Mononuclear cell (primary cell): ENCODE measurements around the gene DOCK2. TPM values are rescaled to one million over a fixed set of nuclear protein-coding genes. Genes with fewer than 3 reads are reported as not detected.

ENCODE experiments used
- H3K27me3 ChIP-seq: 2 replicates; pipeline ENCODE4 v1.6.0; 2011; ENCODE audit warnings: low read length, control low read depth; ENCODE audit not compliant: insufficient read depth
- H3K4me1 ChIP-seq: 2 replicates; pipeline ENCODE4 v1.5.1; 2011; ENCODE audit warnings: mild to moderate bottlenecking, low read length, control low read depth; ENCODE audit not compliant: insufficient read depth
- H3K4me3 ChIP-seq: 2 replicates; pipeline ENCODE4 v1.5.1; 2011; ENCODE audit warnings: mild to moderate bottlenecking, low read length, moderate library complexity
- H3K9me3 ChIP-seq: 2 replicates; pipeline ENCODE4 v1.5.1; 2011; ENCODE audit warnings: low read depth, mild to moderate bottlenecking, control low read depth, low read length
- total RNA-seq: library from RNA; depleted of rRNA; stranded (reverse); fragments of >200 nt; gene quantifications from one replicate; pipeline ENCODE4 v1.2.3, GENCODE V29; 2012

DOCK2 gene
- total RNA-seq, 1 donor: 244 TPM

DNA sequence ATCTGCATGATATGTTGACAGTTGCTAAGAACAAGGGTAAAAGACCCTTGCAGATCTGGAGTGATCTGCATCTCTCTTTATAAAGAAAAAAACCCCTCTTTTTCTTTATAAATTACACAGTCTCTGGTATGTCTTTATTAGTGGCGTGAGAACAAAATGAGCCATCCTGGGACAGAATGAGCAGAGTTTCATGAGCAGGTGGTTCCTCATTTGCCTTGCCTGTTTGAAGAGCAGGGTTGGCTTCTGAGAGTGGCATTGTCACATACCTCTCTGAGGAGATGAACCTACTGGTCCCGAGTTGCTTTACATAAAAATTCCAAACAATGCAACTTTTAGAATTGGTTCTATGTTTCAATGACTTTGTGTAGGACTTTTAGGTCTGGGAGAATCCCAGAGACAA lies 249.0 kb downstream of the DOCK2 start:
- Histone ChIP-seq H3K27me3 (no peaks in the 10 kb centered on the region), H3K9me3 (no peaks in the 10 kb centered on the region), H3K4me1 (peaks cover 19% of the 10 kb centered on the region), H3K4me3 (no peak overlapping the region)

DNA sequence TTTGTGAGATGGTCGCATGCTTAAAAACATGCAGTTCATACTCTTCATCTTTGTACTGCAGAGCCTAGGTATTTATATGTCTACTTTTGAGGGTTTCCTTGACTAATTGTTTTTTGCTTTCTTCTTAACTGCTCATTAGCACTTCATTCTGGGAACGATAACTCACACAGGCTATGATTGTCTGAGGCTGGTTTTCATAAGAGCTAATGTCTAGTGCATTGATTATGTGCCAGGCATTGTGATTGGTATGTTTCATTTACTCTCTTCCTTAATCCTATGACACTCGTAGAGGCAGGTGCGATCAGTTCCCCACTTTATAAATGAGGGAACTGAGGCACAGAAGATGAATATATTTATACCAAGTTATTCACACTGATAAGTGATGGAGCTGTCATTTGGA lies 249.6 kb downstream of the DOCK2 start:
- peaks cover 12% of the 10 kb centered on the region for H3K4me1 ChIP-seq
- no peaks in the 10 kb centered on the region for H3K27me3 ChIP-seq
- H3K9me3 ChIP-seq: no peaks in the 10 kb centered on the region
- no peak overlapping the region for H3K4me3 ChIP-seq

DNA sequence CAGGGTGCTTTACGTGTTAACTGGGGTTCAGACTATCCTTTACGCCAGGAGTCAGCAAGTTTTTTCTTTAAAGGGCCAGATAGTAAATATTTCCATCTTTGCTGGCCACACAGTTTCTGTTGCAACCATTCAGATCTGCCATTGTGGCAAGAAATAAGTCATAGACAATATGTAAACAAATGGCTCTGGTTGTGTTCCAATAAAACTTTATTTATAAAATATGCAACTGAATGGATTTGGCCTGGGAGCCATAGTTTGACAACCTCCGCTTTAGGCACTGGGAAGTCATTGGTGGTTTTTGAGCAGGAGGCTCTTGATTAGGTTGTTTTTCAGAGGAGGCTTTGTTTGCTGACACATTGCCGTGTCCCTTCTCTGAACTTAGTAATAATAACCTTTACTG lies 252.5 kb downstream of the DOCK2 start:
- Histone ChIP-seq H3K27me3 (no peaks in the 10 kb centered on the region), H3K4me3 (no peak overlapping the region), H3K4me1 (peaks cover 4% of the 10 kb centered on the region), H3K9me3 (no peaks in the 10 kb centered on the region)

DNA sequence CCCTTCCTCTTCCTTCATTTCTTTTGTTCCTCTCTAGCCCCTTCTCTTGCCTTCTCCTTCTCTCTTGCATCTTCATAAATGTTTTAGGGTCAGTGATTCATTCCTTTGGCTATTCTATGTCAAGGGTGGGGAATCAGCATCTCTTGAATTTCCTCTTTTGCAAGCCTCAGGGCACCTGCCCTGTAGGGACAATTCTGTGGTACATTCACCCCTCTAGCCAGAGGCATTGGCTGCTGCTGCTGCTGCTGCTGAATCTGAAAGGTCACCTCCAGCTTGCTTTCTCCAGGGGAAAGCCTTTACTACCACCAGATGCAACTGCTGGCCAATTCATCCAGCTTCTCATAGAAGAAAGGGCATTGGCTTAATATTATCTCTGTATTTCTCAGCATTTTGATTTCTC lies 255.9 kb downstream of the DOCK2 start:
- Histone ChIP-seq H3K4me1 (peaks cover 4% of the 10 kb centered on the region), H3K9me3 (no peaks in the 10 kb centered on the region), H3K27me3 (no peaks in the 10 kb centered on the region), H3K4me3 (no peak overlapping the region)

DNA sequence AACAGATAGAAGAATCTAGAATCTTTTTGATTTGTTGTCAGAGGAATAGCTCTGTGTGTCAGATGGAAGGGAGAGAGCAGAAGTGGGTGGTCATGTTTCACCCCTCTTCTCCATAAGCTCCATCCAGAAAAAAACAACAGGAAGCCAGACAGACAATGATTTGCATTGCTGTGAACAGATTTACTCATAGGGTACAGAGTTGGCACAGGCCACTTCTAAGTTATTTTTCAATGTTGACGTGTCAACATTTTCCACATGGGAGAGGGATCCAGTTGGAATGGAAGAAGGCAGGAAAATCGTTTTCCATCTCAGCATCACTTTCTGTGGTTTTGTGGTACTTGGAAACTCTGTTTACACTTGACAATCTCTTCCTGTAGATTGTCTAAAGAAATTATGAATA lies 256.5 kb downstream of the DOCK2 start:
- Histone ChIP-seq H3K4me1 (peaks cover 4% of the 10 kb centered on the region), H3K9me3 (no peaks in the 10 kb centered on the region), H3K4me3 (no peak overlapping the region)

DNA sequence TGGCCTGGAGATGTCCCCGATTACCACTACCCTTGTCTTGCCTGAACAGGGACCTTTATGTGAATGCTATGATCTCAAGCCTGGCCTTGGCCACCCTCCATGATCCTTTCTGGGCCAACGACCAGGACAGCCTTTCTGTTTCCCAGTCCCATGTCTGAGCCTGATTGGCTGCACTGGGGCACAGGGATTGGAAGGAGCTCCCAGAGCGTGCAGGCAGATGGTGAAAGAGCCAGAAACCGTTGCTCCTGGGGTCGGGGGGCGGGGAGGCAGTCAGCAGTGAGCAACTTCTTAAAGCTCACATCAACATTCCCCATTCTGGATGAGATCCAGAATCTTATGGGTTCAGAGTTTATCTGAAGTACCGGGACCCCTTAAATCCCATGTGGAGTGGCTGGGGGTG lies 258.9 kb downstream of the DOCK2 start:
- H3K4me1 ChIP-seq: peaks cover 4% of the 10 kb centered on the region
- no peaks in the 10 kb centered on the region for H3K27me3 ChIP-seq
- no peak overlapping the region for H3K4me3 ChIP-seq
- no peaks in the 10 kb centered on the region for H3K9me3 ChIP-seq

More for the DNA sequence above, 256.5 kb downstream of the DOCK2 start:
- no peaks in the 10 kb centered on the region for H3K27me3 ChIP-seq

DNA sequence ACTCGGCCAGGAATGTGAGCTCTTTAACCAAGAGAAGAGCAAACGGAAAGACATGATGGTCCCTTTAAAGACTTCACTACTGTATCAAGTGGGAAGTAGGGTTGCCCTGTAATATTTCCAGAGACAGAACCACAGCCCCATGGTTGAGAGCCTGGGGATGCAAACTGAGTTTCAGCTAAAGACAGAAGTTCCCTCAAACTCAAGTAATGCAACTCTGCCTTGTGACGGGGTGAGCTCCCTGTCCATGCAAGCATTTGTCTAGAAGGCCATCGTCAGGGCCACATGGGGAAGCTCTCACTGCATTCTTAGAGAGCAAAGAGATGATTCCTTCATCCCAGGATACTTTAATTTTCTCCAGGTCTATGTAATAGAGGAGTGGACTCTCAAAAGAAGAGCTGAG lies 260.4 kb downstream of the DOCK2 start:
- Histone ChIP-seq H3K9me3 (no peaks in the 10 kb centered on the region), H3K27me3 (no peaks in the 10 kb centered on the region), H3K4me3 (no peak overlapping the region), H3K4me1 (no peaks in the 10 kb centered on the region)

DNA sequence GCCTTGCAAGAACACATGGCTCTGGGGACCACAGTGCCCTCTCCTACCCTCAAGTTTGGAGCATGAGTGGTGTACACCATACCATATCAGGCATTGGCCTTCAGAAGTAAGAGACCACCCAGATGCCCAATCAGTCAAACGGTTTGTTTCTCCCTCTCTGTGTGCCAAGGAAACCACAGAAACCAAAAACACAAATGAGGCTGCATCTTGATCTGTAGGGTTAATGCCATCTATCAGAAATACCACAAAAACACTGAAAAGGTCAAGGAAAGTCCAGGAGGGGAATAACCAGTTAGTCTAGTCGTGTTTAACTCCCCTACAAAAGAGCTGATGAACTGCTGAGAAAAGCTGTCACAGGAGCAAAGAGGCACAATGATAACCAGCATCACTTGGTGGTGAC lies 264.8 kb downstream of the DOCK2 start:
- no peaks in the 10 kb centered on the region for H3K4me1 ChIP-seq
- H3K9me3 ChIP-seq: no peaks in the 10 kb centered on the region
- H3K27me3 ChIP-seq: no peaks in the 10 kb centered on the region
- H3K4me3 ChIP-seq: no peak overlapping the region

DNA sequence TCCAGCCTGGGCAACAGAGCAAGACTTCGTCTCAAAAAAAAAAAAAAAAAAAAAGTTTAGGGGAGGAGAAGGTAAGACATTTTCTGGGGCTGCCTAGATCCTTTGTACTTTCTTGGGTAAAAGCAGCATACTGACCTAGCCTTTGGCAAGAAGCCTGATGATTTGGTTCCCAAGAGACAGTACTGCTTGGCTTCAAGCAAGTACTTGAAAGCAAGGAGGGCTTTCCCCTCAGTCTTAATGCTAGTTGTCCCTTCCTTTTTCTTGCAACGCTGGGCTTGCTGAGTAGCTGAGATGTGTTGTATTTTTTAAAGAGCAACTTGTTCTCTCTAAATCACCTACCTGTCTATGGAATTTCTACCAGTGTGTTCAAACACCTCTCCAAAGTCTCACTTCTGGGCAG lies 267.0 kb downstream of the DOCK2 start:
- no peaks in the 10 kb centered on the region for H3K9me3 ChIP-seq
- no peak overlapping the region for H3K4me3 ChIP-seq
- no peaks in the 10 kb centered on the region for H3K27me3 ChIP-seq
- H3K4me1 ChIP-seq: no peaks in the 10 kb centered on the region

DNA sequence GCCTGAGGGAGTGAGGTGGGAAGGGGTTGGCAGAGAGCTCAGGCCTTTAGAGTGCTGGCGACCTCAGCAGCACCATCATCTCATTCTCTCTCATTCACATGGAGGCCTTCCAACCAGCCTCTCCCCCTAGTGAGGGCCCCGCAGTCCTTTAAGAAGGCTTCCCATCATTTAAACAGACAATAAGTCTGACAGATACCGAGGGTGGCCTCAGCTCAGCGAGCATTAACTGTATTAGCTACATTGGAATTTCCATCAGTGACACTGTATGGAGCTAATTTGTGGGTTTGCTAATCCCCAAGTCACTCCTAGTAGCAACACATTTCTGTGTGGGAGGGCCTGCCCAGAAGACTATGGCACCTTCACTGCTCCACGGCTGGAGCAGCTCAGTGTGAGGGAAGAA lies 267.4 kb downstream of the DOCK2 start:
- Histone ChIP-seq H3K9me3 (no peaks in the 10 kb centered on the region), H3K4me1 (no peaks in the 10 kb centered on the region), H3K27me3 (no peaks in the 10 kb centered on the region), H3K4me3 (no peak overlapping the region)

DNA sequence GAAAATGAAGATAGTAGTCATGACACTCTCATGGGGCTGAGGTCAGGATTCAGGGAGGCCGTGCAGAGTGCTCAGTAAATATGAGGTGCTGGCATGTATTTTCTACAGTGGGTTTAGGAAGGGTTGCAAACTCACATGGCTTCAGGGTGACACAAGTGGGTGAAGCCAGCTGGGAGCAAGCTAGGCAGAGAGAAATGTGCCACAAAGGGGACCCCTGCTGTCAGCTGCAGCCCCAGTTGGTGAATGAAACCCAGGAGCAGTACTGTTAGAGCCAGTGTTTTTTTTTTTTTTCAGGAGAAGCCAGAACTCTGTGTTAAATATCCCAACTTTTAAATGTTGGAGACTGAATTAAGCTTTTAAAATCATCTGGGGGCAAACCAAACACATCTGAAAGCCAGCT lies 267.9 kb downstream of the DOCK2 start:
- no peaks in the 10 kb centered on the region for H3K27me3 ChIP-seq
- no peaks in the 10 kb centered on the region for H3K4me1 ChIP-seq
- no peaks in the 10 kb centered on the region for H3K9me3 ChIP-seq
- no peak overlapping the region for H3K4me3 ChIP-seq

DNA sequence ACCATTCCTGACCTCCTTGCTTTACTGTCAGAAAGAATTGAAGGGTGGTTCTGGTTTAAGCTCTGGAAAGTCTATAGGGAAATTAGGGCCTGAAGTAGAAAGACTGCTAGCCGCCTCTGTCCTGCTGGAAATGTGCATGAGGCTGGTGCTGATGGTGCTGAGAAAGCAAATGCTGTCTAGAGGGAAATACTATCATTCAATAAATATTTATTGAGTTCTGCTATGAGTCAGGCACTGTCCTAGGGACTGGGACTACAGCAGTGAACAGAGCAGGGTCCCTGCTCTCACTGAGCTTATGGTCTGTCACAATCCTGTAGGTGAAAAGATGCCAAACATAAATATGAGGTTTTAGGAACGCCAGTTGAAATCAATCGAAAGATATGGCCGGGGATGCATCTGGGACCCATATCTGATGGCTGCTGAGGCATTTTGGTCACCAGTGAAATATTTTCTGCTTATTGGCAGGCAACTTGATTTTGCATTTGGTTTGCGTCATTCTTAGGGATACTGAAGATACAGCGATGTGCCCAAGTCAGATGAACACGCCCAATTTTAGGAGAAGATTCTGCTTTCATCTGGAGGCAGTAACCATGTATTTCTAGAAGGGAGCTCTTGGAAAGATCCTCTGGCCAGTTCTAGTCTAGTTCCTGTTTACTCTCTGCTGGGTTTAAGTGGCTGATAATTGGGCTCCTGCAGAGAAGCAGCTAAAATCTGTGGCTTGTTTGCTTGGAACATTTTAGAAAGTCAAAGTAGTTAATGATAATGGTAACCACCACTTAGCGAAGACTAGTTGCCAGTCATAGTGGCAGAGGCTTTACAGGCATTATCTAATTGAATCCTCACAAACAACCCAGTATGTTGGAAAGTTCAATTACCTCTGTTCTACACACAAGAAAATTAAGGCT lies 269.9 kb downstream of the DOCK2 start:
- Histone ChIP-seq H3K4me1 (no peaks in the 10 kb centered on the region), H3K4me3 (no peak overlapping the region), H3K9me3 (no peaks in the 10 kb centered on the region), H3K27me3 (no peaks in the 10 kb centered on the region)

DNA sequence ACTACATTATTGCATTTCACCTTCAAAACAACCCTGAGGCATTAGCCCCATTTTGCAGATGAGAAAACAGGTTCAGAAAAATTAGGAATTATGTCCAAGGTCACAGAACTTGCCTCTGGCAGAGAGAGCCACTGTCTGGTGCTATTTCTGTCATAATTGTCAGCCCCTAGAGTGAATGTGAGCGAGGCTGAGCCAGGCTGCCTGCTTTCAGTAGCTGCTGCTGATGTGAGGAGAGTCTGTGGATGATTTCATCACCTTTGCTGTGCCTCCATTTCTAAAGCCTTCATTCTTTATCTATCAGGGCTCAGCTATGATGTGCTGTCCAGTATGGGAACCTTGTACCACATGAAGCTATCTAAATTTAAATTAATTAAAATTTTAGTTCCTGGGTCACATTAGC lies 271.8 kb downstream of the DOCK2 start:
- Histone ChIP-seq H3K4me1 (no peaks in the 10 kb centered on the region), H3K9me3 (no peaks in the 10 kb centered on the region), H3K4me3 (no peak overlapping the region), H3K27me3 (no peaks in the 10 kb centered on the region)

DNA sequence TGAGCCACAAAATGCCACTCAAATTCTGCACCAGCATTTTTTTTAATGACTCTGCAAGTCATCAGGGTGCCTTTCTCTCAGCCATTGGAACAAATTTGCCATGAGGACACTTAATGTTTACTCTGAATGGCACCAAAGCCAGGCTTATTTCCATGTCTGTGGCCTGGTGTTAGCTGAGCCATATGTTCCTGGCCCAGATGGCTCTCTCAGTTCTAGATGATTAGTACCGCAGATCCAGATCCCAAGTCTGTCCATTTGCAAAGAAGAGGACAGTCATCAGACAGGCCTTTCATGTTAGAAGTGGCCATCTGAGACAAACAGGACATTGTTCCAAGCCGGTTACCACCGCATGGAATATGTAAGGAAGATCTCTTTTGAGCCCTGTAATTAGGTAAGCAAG lies 272.9 kb downstream of the DOCK2 start:
- Histone ChIP-seq H3K4me1 (no peaks in the 10 kb centered on the region), H3K4me3 (no peak overlapping the region), H3K9me3 (no peaks in the 10 kb centered on the region), H3K27me3 (no peaks in the 10 kb centered on the region)

DNA sequence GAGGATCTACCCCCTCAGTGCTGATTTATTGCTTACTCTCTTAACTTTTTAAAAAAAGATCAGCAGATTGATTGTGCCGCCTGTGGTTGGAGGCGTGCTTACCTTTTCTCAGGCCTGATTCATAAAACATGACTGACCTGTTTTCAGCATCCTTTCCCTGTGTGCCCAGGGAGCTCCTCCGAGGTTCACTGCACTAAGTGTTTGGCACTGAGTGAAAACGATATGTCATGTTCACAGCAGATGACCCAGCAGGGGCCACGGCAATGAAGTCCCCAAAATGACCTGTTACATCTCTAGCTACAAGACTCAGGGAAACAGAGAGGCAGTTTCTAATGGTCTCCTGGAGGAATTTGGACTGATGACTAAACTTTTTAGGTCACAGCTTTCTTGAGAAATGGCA lies 273.3 kb downstream of the DOCK2 start:
- H3K4me1 ChIP-seq: no peaks in the 10 kb centered on the region
- H3K9me3 ChIP-seq: no peaks in the 10 kb centered on the region
- no peak overlapping the region for H3K4me3 ChIP-seq
- H3K27me3 ChIP-seq: no peaks in the 10 kb centered on the region
